ENCODE results near the gene ZNF169. TPM values are rescaled to one million over a fixed set of nuclear protein-coding genes. Genes with fewer than 3 reads are reported as not detected.
"Not testable (repeated sequence)": the region's sequence is repeated elsewhere in the genome, so short reads cannot be mapped to it uniquely, and the experiment has no call there.

ZNF169 gene
- total and polyA plus RNA-seq, 2 experiments from 2014 or later = 2.4 to 3.1 TPM

DNA sequence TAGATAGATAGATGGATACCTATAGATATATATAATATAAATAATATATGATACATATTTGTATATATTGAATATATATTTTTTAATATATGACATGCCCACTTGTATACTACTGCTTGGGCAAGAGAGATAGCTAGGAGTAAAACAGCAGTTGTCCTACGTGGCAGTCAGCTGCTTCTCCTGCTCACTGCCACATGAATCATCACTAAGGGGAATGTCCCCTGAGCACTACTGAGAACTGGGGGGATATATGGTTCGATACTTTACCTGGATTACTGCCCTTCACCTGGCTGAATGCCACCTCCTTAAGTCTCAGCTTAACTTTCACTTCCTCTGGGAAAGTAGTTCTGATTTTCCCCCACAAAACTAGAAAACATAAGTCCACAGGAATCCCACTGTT lies 82.6 kb downstream of the ZNF169 start:
- not testable (repeated sequence) for DNase-seq (ENCODE audit: low spot score); H3K4me2 ChIP-seq; H3K27me3 ChIP-seq; H4K20me1 ChIP-seq (ENCODE audit: insufficient read depth, poor library complexity, severe bottlenecking); H3K4me1 ChIP-seq (ENCODE audit: insufficient read depth); H3K4me3 ChIP-seq; H3K9me2 ChIP-seq (replicated peaks; ENCODE audit: insufficient read depth); H2AFZ ChIP-seq; H3K27ac ChIP-seq; H3K9me3 ChIP-seq (ENCODE audit: low read depth); H3K79me2 ChIP-seq; H3K36me3 ChIP-seq (replicated peaks; ENCODE audit: insufficient read depth, low read depth)
- WGBS (ENCODE audit: low lambda C conversion rate, missing lambda C conversion rate) = 86% methylated on average over 2 of the region's 2 CpGs

DNA sequence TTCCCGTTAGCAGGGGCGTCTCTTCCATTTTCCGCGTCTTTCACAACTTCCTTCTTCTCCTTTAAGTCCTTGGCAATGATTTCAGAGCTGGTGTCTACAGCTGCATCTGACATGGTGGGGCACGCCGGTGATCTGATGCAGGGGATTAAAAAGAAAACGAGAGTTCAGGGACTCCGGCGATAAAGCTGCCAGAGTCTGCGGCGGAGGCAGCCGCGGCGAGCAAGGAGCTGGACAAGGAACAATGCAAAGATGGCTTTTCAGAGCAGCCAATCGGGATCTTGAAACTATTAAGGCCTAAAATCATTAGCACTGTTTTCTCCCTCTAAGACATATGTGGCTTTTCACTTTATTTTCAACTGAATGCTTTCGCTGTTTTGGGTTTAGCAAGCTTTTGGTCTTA lies 88.4 kb downstream of the ZNF169 start:
- H3K79me2 ChIP-seq; H3K27ac ChIP-seq; H3K9me2 ChIP-seq (replicated peaks; ENCODE audit: insufficient read depth); DNase-seq (ENCODE audit: low spot score); H2AFZ ChIP-seq; H3K4me1 ChIP-seq (ENCODE audit: insufficient read depth); H3K27me3 ChIP-seq; H4K20me1 ChIP-seq (ENCODE audit: insufficient read depth, poor library complexity, severe bottlenecking); H3K9me3 ChIP-seq (ENCODE audit: low read depth); H3K4me2 ChIP-seq; H3K36me3 ChIP-seq (replicated peaks; ENCODE audit: insufficient read depth, low read depth); H3K4me3 ChIP-seq: not testable (repeated sequence)
- 95% methylated on average over 13 of the region's 16 CpGs for WGBS (ENCODE audit: low lambda C conversion rate, missing lambda C conversion rate)

DNA sequence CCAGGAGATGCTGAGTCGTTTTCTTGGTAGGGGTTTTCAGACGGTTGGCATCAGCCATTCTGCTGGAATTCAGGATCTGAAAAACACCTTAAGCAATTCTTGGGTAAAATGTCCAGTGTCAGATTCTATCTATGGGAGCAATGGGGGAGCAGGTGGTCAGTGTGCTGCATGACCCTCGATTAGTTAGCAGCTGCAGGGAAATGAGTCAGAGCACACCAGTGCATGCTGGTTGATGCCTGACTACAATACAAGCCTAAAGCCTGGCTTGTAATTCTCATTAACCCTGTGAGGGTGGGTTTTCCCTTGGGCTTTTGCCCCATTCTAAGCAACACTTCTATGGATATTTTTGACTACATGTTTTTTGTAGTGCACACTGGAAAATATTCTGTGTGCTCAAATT lies 89.7 kb downstream of the ZNF169 start:
- not testable (repeated sequence) for H3K4me2 ChIP-seq; H3K79me2 ChIP-seq; H2AFZ ChIP-seq; H3K27me3 ChIP-seq; H4K20me1 ChIP-seq (ENCODE audit: insufficient read depth, poor library complexity, severe bottlenecking); H3K36me3 ChIP-seq (replicated peaks; ENCODE audit: insufficient read depth, low read depth); DNase-seq (ENCODE audit: low spot score); H3K4me1 ChIP-seq (ENCODE audit: insufficient read depth); H3K27ac ChIP-seq; H3K4me3 ChIP-seq; H3K9me2 ChIP-seq (replicated peaks; ENCODE audit: insufficient read depth); H3K9me3 ChIP-seq (ENCODE audit: low read depth)
- WGBS (ENCODE audit: low lambda C conversion rate, missing lambda C conversion rate) = no CpG with 5 or more reads among the region's 3 CpGs

Other genes starting within 250 kb of the ZNF169 start
- 7.2 and 7.5 TPM in 2 replicates for gene PTPDC1, start 174.8 kb upstream of the ZNF169 start, total RNA-seq
- gene PTPDC1, start 174.8 kb upstream of the ZNF169 start, polyA plus RNA-seq = 2.4 and 5.3 TPM in 2 replicates
- 0.32 and 0.87 TPM in 2 replicates for gene NUTM2F, start 69.3 kb downstream of the ZNF169 start, total RNA-seq
- 0.29 and 0.89 TPM in 2 replicates for gene NUTM2F, start 69.3 kb downstream of the ZNF169 start, polyA plus RNA-seq

All from hepatocyte (in vitro differentiated cells).